ENCODE results near the gene ZBTB47.
A peak's percentile ranks its signal among the peaks of the same experiment; 100 is the strongest.

The ZBTB47 gene

DNA sequence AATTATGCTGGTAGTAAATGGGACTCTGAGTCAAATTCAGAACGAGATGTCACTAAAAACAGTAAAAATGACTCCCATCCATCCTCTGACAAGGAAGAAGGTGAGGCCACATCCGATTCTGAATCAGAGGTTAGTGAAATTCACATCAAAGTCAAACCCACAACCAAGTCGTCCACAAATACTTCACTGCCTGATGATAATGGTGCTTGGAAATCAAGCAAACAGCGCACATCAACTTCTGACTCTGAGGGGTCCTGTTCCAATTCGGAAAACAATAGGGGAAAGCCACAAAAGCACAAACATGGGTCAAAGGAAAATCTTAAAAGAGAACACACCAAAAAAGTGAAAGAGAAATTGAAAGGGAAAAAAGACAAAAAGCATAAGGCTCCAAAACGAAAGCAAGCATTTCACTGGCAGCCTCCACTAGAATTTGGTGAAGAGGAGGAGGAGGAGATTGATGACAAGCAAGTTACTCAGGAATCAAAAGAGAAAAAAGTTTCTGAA lies 15.1 kb upstream of the ZBTB47 start:
- peaks cover 14 to 38% of the 10 kb centered on the region in 2 experiments for H3K36me3 ChIP-seq (ENCODE audit: control insufficient read depth in 1 of 2, insufficient read depth in 2 of 2, low read length in 2 of 2)
- no peak overlapping the region for H4K12ac ChIP-seq (ENCODE audit: low read depth, low read length)
- H4K91ac ChIP-seq (ENCODE audit: low read depth, low read length): no peak overlapping the region
- no peak overlapping the region for H2AFZ ChIP-seq (ENCODE audit: insufficient read depth, low read length, poor library complexity)
- H3K4ac ChIP-seq (ENCODE audit: low read depth, low read length): no peak overlapping the region
- H2AK5ac ChIP-seq (ENCODE audit: low read length): no peak overlapping the region
- no peak overlapping the region for H3K23ac ChIP-seq (ENCODE audit: low read length)
- H3K14ac ChIP-seq (ENCODE audit: low read length): no peak overlapping the region
- H3K4me2 ChIP-seq (ENCODE audit: low read length): no peak overlapping the region
- no peak overlapping the region for H3K27ac ChIP-seq (ENCODE audit: low read depth, low read length)
- H3K79me1 ChIP-seq (ENCODE audit: low read length): no peaks in the 10 kb centered on the region
- H3K9ac ChIP-seq (ENCODE audit: low read length): no peak overlapping the region
- no peak overlapping the region for H4K8ac ChIP-seq (ENCODE audit: low read depth, low read length)
- no peak overlapping the region for H3K4me3 ChIP-seq (ENCODE audit: low read depth, low read length)
- H3K79me2 ChIP-seq (ENCODE audit: control insufficient read depth, insufficient read depth, low read length, poor library complexity): no peaks in the 10 kb centered on the region
- no peaks in the 10 kb centered on the region for H3K27me3 ChIP-seq (ENCODE audit: insufficient read depth, low read length)
- no CpG with 5 or more reads among the region's 6 CpGs for WGBS (ENCODE audit: extremely low coverage, insufficient coverage, insufficient read length)
- H2BK5ac ChIP-seq (ENCODE audit: low read depth, low read length, poor library complexity): no peak overlapping the region
- no peaks in the 10 kb centered on the region for H3K4me1 ChIP-seq (ENCODE audit: control insufficient read depth in 1 of 2, insufficient read depth in 2 of 2, low read length in 2 of 2)
- H2BK12ac ChIP-seq (ENCODE audit: low read length): peak overlapping the region; percentile 58
- DNase-seq: no peak
- H3K18ac ChIP-seq (ENCODE audit: low read length): no peak overlapping the region
- no peaks in the 10 kb centered on the region for H3K9me3 ChIP-seq (ENCODE audit: insufficient read depth, low read depth, low read length)
- no peak overlapping the region for H2BK120ac ChIP-seq (ENCODE audit: insufficient read depth, low read length, poor library complexity)

- peaks cover 16 to 38% of the 10 kb centered on the region in 2 experiments for H3K36me3 ChIP-seq (ENCODE audit: control insufficient read depth in 1 of 2, insufficient read depth in 2 of 2, low read length in 2 of 2)
- no peaks in the 10 kb centered on the region for H3K9me3 ChIP-seq (ENCODE audit: insufficient read depth, low read depth, low read length)
- no peaks in the 10 kb centered on the region for H3K79me1 ChIP-seq (ENCODE audit: low read length)
- H3K18ac ChIP-seq (ENCODE audit: low read length): no peak overlapping the region
- H2BK120ac ChIP-seq (ENCODE audit: insufficient read depth, low read length, poor library complexity): no peak overlapping the region
- no peak overlapping the region for H4K12ac ChIP-seq (ENCODE audit: low read depth, low read length)
- no peak overlapping the region for H2BK5ac ChIP-seq (ENCODE audit: low read depth, low read length, poor library complexity)
- H4K8ac ChIP-seq (ENCODE audit: low read depth, low read length): no peak overlapping the region
- no peak overlapping the region for H3K4me2 ChIP-seq (ENCODE audit: low read length)
- H3K79me2 ChIP-seq (ENCODE audit: control insufficient read depth, insufficient read depth, low read length, poor library complexity): no peaks in the 10 kb centered on the region
- H3K27ac ChIP-seq (ENCODE audit: low read depth, low read length): no peak overlapping the region
- no peak overlapping the region for H2AK5ac ChIP-seq (ENCODE audit: low read length)
- H3K9ac ChIP-seq (ENCODE audit: low read length): no peak overlapping the region
- no peak for DNase-seq
- WGBS (ENCODE audit: extremely low coverage, insufficient coverage, insufficient read length): no CpG with 5 or more reads among the region's 6 CpGs
- H3K27me3 ChIP-seq (ENCODE audit: insufficient read depth, low read length): no peaks in the 10 kb centered on the region
- no peak overlapping the region for H2BK12ac ChIP-seq (ENCODE audit: low read length)
- H3K4me3 ChIP-seq (ENCODE audit: low read depth, low read length): no peak overlapping the region
- no peak overlapping the region for H3K4ac ChIP-seq (ENCODE audit: low read depth, low read length)
- H2AFZ ChIP-seq (ENCODE audit: insufficient read depth, low read length, poor library complexity): no peak overlapping the region
- no peaks in the 10 kb centered on the region for H3K4me1 ChIP-seq (ENCODE audit: control insufficient read depth in 1 of 2, insufficient read depth in 2 of 2, low read length in 2 of 2)
- H3K14ac ChIP-seq (ENCODE audit: low read length): no peak overlapping the region
- no peak overlapping the region for H4K91ac ChIP-seq (ENCODE audit: low read depth, low read length)
- no peak overlapping the region for H3K23ac ChIP-seq (ENCODE audit: low read length)
Observed at GRCh38 chr3:42639192-42639591, 14.3 kb upstream of the ZBTB47 start.

DNA sequence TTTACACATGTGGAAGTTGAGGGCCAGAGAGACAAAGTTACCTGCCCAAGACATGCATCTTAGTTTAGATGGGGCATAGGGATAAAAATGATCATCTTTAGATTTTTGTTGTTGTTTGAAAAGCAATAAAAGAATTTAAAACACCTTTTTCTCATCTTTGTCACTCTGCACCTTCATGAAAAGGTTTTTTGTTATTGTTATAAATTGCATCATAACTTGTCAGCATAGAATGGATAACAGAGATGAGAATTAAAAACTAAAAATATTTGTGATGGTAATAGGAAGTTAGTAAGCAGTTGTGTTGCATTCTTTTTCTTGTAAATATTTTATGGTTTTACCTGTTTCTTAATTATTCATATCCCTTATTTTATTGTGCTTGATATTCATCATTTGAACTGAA lies 13.4 kb upstream of the ZBTB47 start:
- no peaks in the 10 kb centered on the region for H3K27me3 ChIP-seq (ENCODE audit: insufficient read depth, low read length)

DNA sequence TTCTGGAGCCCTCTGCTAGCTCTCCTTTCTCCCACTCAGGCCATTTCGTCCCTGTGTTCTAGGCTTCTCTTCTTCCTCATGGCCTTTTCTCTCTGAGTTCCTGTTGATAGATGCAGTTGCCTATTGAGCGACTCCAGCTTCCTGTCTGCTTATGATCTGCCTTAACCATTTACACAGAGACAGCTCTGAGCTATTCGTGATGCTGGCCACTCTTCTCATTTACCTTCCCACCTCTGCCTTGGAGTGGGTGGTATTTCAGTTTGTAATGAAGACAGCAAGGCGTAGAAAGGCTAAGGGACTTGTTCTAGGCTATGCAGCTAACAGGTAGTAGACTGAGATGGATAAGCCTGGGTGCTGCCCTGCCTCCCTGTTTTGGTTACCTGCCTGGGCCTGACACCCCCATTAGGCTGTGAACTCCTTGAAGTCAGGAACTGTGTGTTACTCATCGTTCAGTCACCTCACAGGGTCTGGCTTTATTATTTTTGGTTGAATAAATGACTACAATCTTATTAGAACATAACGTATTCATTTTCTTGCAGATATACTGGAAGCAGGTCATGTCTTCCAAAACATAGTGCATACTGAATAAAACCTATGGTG lies 12.6 kb upstream of the ZBTB47 start:
- H4K8ac ChIP-seq (ENCODE audit: low read depth, low read length): no peak overlapping the region
- no peak overlapping the region for H4K91ac ChIP-seq (ENCODE audit: low read depth, low read length)
- H3K4ac ChIP-seq (ENCODE audit: low read depth, low read length): peak overlapping the region; percentile 4
- H2BK120ac ChIP-seq (ENCODE audit: insufficient read depth, low read length, poor library complexity): no peak overlapping the region
- no peak overlapping the region for H3K4me3 ChIP-seq (ENCODE audit: low read depth, low read length)
- no peaks in the 10 kb centered on the region for H3K27me3 ChIP-seq (ENCODE audit: insufficient read depth, low read length)
- H2AK5ac ChIP-seq (ENCODE audit: low read length): no peak overlapping the region
- no peaks in the 10 kb centered on the region for H3K9me3 ChIP-seq (ENCODE audit: insufficient read depth, low read depth, low read length)
- H3K14ac ChIP-seq (ENCODE audit: low read length): no peak overlapping the region
- H2BK12ac ChIP-seq (ENCODE audit: low read length): no peak overlapping the region
- no peak overlapping the region for H3K9ac ChIP-seq (ENCODE audit: low read length)
- no CpG with 5 or more reads among the region's 6 CpGs for WGBS (ENCODE audit: extremely low coverage, insufficient coverage, insufficient read length)
- no peaks in the 10 kb centered on the region for H3K79me1 ChIP-seq (ENCODE audit: low read length)
- no peak for DNase-seq
- H2BK5ac ChIP-seq (ENCODE audit: low read depth, low read length, poor library complexity): no peak overlapping the region
- H3K36me3 ChIP-seq (ENCODE audit: control insufficient read depth in 1 of 2, insufficient read depth in 2 of 2, low read length in 2 of 2): peaks cover 23 to 48% of the 10 kb centered on the region in 2 experiments
- H3K27ac ChIP-seq (ENCODE audit: low read depth, low read length): no peak overlapping the region
- H3K79me2 ChIP-seq (ENCODE audit: control insufficient read depth, insufficient read depth, low read length, poor library complexity): no peaks in the 10 kb centered on the region
- no peak overlapping the region for H3K4me2 ChIP-seq (ENCODE audit: low read length)
- no peak overlapping the region for H3K23ac ChIP-seq (ENCODE audit: low read length)
- no peak overlapping the region for H2AFZ ChIP-seq (ENCODE audit: insufficient read depth, low read length, poor library complexity)
- no peak overlapping the region for H3K18ac ChIP-seq (ENCODE audit: low read length)
- no peak overlapping the region for H4K12ac ChIP-seq (ENCODE audit: low read depth, low read length)
- no peaks in the 10 kb centered on the region for H3K4me1 ChIP-seq (ENCODE audit: control insufficient read depth in 1 of 2, insufficient read depth in 2 of 2, low read length in 2 of 2)

More for the DNA sequence above, 13.4 kb upstream of the ZBTB47 start:
- Histone ChIP-seq H3K4ac (ENCODE audit: low read depth, low read length) (no peak overlapping the region), H4K91ac (ENCODE audit: low read depth, low read length) (no peak overlapping the region), H3K79me1 (ENCODE audit: low read length) (no peaks in the 10 kb centered on the region), H3K36me3 (ENCODE audit: control insufficient read depth in 1 of 2, insufficient read depth in 2 of 2, low read length in 2 of 2) (peaks cover 20 to 45% of the 10 kb centered on the region in 2 experiments), H2BK120ac (ENCODE audit: insufficient read depth, low read length, poor library complexity) (no peak overlapping the region), H2AFZ (ENCODE audit: insufficient read depth, low read length, poor library complexity) (no peak overlapping the region), H2AK5ac (ENCODE audit: low read length) (no peak overlapping the region), H4K8ac (ENCODE audit: low read depth, low read length) (no peak overlapping the region), H3K4me1 (ENCODE audit: control insufficient read depth in 1 of 2, insufficient read depth in 2 of 2, low read length in 2 of 2) (no peaks in the 10 kb centered on the region), H2BK12ac (ENCODE audit: low read length) (no peak overlapping the region), H3K9ac (ENCODE audit: low read length) (no peak overlapping the region), H3K27ac (ENCODE audit: low read depth, low read length) (no peak overlapping the region), H3K18ac (ENCODE audit: low read length) (no peak overlapping the region), H3K4me2 (ENCODE audit: low read length) (no peak overlapping the region), H3K23ac (ENCODE audit: low read length) (no peak overlapping the region), H3K14ac (ENCODE audit: low read length) (no peak overlapping the region), H3K79me2 (ENCODE audit: control insufficient read depth, insufficient read depth, low read length, poor library complexity) (no peaks in the 10 kb centered on the region), H2BK5ac (ENCODE audit: low read depth, low read length, poor library complexity) (no peak overlapping the region), H4K12ac (ENCODE audit: low read depth, low read length) (no peak overlapping the region), H3K4me3 (ENCODE audit: low read depth, low read length) (no peak overlapping the region), H3K9me3 (ENCODE audit: insufficient read depth, low read depth, low read length) (no peaks in the 10 kb centered on the region)
- no peak for DNase-seq
